Peyer's patch (tissue), 4 donors: Measurements from ENCODE around the gene SMURF1. TPM values are rescaled to one million over a fixed set of nuclear protein-coding genes. Genes with fewer than 3 reads are reported as not detected.

ENCODE experiments used
- DNase-seq, 3 donors: peaks; one replicate each; pipeline ENCODE4 v3.0.0-alpha.2; 2017 to 2019
- H3K27ac ChIP-seq, 4 donors: fragments of 200-600 bp; sonication (generic); one replicate each; pipeline ENCODE4 v1.5.1; 2016 to 2019
- H3K27me3 ChIP-seq, 2 donors: fragments of 200-600 bp; sonication (generic); one replicate each; pipeline ENCODE4 v1.5.1; 2019
- H3K36me3 ChIP-seq, 3 donors: fragments of 200-600 bp; sonication (generic); one replicate each; pipeline ENCODE4 v1.5.1; 2016 to 2019
- H3K4me1 ChIP-seq, 4 donors: fragments of 200-600 bp; sonication (generic); one replicate each; pipeline ENCODE4 v1.5.1; 2016 to 2019
- H3K4me3 ChIP-seq, 4 donors: fragments of 200-600 bp; sonication (generic); 1 replicate in 3 of 4; 2 replicates in 1 of 4; pipeline ENCODE4 v1.5.1; 2016 to 2019; ENCODE audit warnings: mild to moderate bottlenecking in 1 of 4
- H3K9me3 ChIP-seq, 4 donors: fragments of 200-600 bp; sonication (generic); one replicate each; pipeline ENCODE4 v1.5.1; 2016 to 2019; ENCODE audit warnings: mild to moderate bottlenecking in 1 of 4
- POLR2A ChIP-seq, 2 donors: fragments of 450-650 bp; IDR thresholded peaks; one replicate each; pipeline ENCODE4 v1.5.1; 2017; ENCODE audit warnings: antibody characterized with exemption in 2 of 2, mild to moderate bottlenecking in 2 of 2, moderate library complexity in 2 of 2
- total RNA-seq, 4 donors: library from RNA; depleted of rRNA; stranded (reverse); fragments of >200 nt; gene quantifications; one replicate each; pipeline ENCODE4 v1.1.0, GENCODE V29; 2016
- TF ChIP-seq, protein P1 (sequence below), 6 experiments: fragments of 450-650 bp in 4 of 6; fragments of 200-600 bp in 2 of 6; sonication (generic) in 1 of 6; IDR thresholded peaks; one replicate each; pipeline ENCODE4 v1.5.1; 2017 to 2019; ENCODE audit warnings: antibody characterized with exemption in 6 of 6, mild to moderate bottlenecking in 3 of 6, moderate library complexity in 1 of 6

SMURF1 gene
- total RNA-seq, 4 donors from 2014 or later, result 17.2 to 85.0 (median 43.0) TPM

DNA sequence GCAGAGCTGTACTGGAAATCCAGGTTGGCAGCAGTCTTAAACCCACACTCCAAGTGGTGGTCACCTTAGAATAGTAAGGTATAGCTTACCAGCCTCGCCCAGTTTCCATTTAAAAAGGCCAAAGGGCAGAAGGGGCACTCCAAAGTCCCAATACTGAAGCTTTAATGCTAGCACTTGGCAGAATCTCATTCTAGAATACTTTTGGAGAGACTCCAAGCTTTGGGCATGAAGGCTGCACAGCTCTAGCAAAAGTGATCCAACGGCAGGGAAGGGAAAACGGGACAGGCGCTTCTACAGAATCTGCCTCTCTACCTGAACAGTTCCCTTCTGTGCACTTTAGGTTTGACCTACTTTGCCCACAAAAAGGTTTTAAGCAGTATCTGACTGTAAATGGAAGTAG lies 19.7 kb downstream of the SMURF1 start:
- Histone ChIP-seq H3K4me1 (peaks cover 0 to 59% (median 3%) of the 10 kb centered on the region in 4 donors), H3K27me3 (no peaks in the 10 kb centered on the region), H3K4me3 (no peak overlapping the region), H3K9me3 (no peaks in the 10 kb centered on the region), H3K27ac (peak overlapping the region in 2 of 4 donors; percentile 6 to 27), H3K36me3 (peaks cover 0 to 5% (median 0%) of the 10 kb centered on the region in 3 donors)
- TF ChIP-seq, protein P1, sequence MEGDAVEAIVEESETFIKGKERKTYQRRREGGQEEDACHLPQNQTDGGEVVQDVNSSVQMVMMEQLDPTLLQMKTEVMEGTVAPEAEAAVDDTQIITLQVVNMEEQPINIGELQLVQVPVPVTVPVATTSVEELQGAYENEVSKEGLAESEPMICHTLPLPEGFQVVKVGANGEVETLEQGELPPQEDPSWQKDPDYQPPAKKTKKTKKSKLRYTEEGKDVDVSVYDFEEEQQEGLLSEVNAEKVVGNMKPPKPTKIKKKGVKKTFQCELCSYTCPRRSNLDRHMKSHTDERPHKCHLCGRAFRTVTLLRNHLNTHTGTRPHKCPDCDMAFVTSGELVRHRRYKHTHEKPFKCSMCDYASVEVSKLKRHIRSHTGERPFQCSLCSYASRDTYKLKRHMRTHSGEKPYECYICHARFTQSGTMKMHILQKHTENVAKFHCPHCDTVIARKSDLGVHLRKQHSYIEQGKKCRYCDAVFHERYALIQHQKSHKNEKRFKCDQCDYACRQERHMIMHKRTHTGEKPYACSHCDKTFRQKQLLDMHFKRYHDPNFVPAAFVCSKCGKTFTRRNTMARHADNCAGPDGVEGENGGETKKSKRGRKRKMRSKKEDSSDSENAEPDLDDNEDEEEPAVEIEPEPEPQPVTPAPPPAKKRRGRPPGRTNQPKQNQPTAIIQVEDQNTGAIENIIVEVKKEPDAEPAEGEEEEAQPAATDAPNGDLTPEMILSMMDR (IDR thresholded peaks at IDR 0.05), result no peak
- TF ChIP-seq POLR2A (IDR thresholded peaks at IDR 0.05), result no peak
- DNase-seq, result no peak

DNA sequence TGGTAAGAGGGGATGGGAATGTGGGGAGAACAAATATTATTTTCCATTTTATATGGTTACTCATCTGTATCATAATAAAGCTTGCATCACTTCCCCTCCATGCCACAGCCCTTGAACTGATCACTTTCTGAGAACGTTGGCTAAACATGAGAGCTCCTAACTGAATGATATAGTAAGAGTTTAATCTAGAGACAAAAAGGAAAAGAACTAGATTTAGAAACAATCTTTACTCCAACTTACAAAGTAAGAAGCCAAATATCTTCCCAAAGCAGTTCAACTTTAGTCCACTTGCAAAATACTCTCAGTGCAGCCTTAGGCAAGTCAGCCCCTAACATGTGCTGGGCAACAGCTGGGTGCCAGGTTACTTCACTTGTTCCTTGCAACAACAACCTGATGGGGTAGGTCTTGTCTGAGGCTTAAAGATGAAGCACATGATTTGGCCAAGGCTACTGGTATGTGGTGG lies 20.3 kb downstream of the SMURF1 start:
- no peak for TF ChIP-seq POLR2A (IDR thresholded peaks at IDR 0.05)
- TF ChIP-seq, protein P1 (IDR thresholded peaks at IDR 0.05), result no peak
- H3K36me3 ChIP-seq, result peaks cover 0 to 5% (median 0%) of the 10 kb centered on the region in 3 donors
- H3K27me3 ChIP-seq, result no peaks in the 10 kb centered on the region
- DNase-seq, result no peak
- peak overlapping the region in 2 of 4 donors; percentile 6 to 27 for H3K27ac ChIP-seq
- peaks cover 0 to 59% (median 3%) of the 10 kb centered on the region in 4 donors for H3K4me1 ChIP-seq
- no peaks in the 10 kb centered on the region for H3K9me3 ChIP-seq
- no peak overlapping the region for H3K4me3 ChIP-seq

DNA sequence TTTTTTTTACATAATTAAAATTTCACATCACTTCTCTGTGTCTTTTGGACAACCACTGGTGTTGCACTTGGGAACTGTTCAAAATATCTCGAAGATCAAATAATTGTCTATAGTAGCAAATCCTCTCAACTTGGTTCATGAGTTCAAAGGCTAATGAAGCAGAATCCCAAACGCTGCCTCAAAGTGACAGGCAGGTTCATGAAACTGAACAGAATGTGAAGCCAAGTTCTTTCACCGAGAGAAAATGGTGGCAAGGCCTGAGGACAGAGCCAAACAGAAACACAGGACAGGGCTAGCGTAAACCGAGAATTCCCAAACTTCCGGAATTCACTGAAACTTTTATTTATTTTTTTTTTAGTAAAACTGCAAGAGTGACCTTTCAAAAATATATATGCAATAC lies 21.1 kb downstream of the SMURF1 start:
- H3K4me1 ChIP-seq, result peaks cover 0 to 51% (median 3%) of the 10 kb centered on the region in 4 donors
- TF ChIP-seq, protein P1 (IDR thresholded peaks at IDR 0.05), result no peak
- no peak for TF ChIP-seq POLR2A (IDR thresholded peaks at IDR 0.05)
- H3K36me3 ChIP-seq, result peaks cover 0 to 5% (median 0%) of the 10 kb centered on the region in 3 donors
- H3K27ac ChIP-seq, result peak overlapping the region in 1 of 4 donors; percentile 27
- H3K9me3 ChIP-seq, result no peaks in the 10 kb centered on the region
- no peaks in the 10 kb centered on the region for H3K27me3 ChIP-seq
- no peak for DNase-seq
- H3K4me3 ChIP-seq, result no peak overlapping the region

DNA sequence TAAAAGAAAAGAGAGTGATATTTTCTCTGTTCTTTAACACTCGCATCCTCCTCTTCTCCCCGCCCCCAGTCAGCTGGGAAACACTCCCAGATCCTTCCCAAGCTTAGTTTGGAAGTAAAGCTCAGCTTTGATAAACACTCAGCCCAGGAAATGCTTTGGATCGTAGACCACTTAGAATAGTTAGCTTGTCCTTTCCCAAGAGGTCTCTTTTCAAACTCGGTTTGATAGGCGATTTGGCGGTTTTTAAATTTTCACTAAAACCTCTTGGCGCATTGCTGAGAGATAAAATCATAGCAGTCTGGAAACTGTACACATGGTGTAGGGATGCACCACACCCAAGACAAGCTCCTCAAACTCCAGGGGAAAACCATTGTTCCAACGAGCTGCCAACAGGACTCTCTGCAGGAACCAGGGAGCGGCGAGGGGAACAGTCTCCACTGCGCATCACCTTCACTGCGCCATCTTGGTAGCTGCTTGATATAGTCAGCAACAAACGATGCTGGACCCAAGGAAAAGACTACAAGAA lies 22.3 kb downstream of the SMURF1 start:
- DNase-seq, result no peak
- Histone ChIP-seq H3K4me1 (peaks cover 0 to 45% (median 3%) of the 10 kb centered on the region in 4 donors), H3K27me3 (no peaks in the 10 kb centered on the region), H3K4me3 (no peak overlapping the region), H3K36me3 (peaks cover 0 to 5% (median 0%) of the 10 kb centered on the region in 3 donors), H3K27ac (peak overlapping the region; percentile 6 to 50 (median 40)), H3K9me3 (no peaks in the 10 kb centered on the region)
- TF ChIP-seq POLR2A (IDR thresholded peaks at IDR 0.05), result no peak
- TF ChIP-seq, protein P1 (IDR thresholded peaks at IDR 0.05), result no peak

DNA sequence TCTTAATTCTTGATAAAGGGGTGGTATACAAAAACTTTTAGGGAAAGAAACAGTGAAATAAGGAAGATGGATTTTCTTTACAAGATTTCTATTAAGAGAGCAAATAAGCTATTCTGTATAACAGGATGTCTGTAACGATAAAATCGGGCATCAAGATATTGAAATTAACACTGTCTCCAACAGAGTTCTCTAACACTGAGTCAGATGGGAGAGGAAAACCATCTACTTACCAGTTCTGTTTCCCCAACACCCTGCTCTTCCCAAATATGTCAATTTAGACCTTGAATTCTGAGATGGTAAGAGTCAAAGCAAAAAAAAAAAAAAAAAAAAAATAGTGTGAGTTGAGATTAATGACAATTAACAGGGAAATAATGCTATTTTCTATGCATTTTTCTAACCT lies 23.0 kb downstream of the SMURF1 start:
- TF ChIP-seq POLR2A (IDR thresholded peaks at IDR 0.05), result no peak
- TF ChIP-seq, protein P1 (IDR thresholded peaks at IDR 0.05), result no peak
- DNase-seq, result no peak
- H3K27ac ChIP-seq, result peak overlapping the region in 1 of 4 donors; percentile 39
- peaks cover 0 to 5% (median 0%) of the 10 kb centered on the region in 3 donors for H3K36me3 ChIP-seq
- H3K27me3 ChIP-seq, result no peaks in the 10 kb centered on the region
- H3K4me1 ChIP-seq, result peaks cover 0 to 44% (median 3%) of the 10 kb centered on the region in 4 donors
- H3K9me3 ChIP-seq, result no peaks in the 10 kb centered on the region
- no peak overlapping the region for H3K4me3 ChIP-seq
